Stimulated activated CD8-positive, alpha-beta memory T cell treated with anti-CD3 and anti-CD28 coated beads, Interleukin-4, amount 100 ng/mL, for 1 hour (primary cell): ENCODE measurements around the gene ZNF891.

Source experiments
- DNase-seq, 2 donors: peaks; one replicate each; pipeline ENCODE4 v3.0.0-alpha.2; 2020; ENCODE audit warnings: low read depth in 2 of 2, low spot score in 1 of 2

The ZNF891 gene

DNA sequence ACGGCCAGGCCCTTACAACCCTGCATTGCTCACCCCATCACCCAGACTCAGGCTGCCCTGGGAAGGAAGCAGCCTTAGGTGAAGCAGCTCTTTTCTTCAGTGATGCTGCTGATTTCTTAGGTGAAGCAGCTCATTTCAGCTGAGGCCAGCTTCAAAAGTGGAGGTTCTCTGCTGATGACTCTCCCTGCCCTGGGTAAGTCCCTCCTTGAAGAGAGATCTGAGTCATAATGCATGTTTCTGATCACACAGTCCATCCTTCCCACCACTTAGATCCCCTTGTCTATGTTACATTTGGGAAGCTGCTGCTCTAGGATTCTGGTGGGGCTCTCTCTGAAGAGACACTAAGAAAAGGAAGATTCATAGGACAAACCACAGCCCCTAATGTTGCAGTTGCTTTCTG lies 66.5 kb downstream of the ZNF891 start:
- no peak for DNase-seq

DNA sequence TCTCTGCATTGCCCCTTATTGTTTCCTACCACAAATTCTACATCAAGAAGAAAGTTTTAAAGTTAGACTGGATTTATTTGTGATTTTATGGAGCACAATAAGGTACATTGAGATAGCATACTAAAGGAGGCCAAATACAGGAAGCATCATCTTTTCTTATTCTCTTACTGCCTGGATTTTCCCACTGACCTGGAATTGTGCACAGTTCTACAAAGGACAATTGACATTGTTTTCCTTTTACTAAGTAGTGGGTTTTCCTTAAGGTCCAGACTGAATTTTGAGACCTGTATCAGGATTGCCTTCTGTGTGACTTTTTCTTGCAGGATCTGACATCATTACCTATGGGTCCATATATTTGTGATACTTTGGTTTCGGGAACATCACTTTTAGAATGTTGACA lies 68.1 kb downstream of the ZNF891 start:
- no peak for DNase-seq

DNA sequence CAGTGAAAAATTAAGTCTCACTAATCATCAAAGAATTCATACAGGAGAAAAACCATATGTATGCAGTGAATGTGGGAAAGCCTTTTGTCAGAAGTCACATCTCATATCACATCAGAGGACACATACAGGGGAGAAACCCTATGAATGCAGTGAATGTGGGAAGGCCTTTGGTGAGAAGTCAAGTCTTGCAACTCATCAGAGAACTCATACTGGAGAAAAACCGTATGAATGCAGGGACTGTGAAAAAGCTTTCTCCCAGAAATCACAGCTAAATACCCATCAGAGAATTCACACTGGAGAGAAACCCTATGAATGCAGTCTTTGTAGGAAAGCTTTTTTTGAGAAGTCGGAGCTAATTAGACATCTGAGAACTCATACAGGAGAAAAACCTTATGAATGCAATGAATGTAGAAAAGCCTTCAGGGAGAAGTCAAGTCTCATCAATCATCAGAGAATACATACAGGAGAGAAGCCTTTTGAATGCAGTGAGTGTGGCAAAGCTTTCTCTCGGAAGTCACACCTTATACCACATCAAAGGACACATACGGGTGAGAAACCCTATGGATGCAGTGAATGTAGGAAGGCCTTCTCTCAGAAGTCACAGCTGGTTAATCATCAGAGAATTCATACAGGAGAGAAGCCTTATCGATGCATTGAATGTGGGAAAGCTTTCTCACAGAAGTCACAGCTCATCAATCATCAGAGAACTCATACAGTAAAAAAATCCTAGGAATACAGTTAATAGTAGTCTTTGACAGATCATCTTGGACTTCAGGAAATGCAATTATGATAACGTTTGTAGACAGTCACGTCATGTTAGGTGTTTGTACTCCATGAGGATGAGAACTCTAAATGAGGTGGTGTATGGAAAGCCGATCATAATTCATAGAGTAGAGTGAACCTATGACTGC lies 71.6 kb downstream of the ZNF891 start:
- DNase-seq: no peak

DNA sequence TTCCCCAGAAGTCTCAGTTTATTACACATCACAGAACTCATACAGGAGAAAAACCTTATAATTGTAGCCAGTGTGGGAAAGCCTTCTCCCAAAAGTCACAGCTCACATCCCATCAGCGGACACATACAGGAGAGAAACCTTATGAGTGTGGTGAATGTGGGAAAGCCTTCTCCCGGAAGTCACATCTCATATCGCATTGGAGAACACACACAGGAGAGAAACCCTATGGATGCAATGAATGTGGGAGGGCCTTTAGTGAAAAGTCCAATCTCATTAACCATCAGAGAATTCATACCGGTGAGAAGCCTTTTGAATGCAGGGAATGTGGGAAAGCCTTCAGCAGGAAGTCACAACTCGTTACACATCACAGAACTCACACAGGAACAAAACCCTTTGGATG lies 72.6 kb downstream of the ZNF891 start:
- DNase-seq: no peak
